ENCODE data around the gene HOXA3.

The HOXA3 gene

DNA sequence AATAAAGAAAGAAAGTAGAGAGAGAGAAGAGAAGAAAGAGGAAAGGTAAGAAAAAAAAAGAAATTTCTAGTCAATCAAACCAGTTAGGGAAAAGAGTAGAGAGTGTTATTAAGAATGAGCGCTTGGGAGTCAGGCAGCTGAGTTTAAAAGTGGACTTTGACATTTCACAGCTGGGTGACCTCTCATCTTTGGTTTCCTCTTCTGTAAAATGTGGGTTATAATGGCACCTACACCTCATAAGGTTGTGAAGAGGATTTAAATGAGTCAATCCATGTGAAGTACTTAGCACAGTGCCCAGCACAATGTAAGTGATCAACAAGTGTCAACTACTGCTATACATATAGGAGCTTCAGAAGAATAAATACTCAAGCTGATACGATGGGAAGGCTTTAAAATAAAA lies 68.7 kb downstream of the HOXA3 start:
- TF ChIP-seq, protein P1, sequence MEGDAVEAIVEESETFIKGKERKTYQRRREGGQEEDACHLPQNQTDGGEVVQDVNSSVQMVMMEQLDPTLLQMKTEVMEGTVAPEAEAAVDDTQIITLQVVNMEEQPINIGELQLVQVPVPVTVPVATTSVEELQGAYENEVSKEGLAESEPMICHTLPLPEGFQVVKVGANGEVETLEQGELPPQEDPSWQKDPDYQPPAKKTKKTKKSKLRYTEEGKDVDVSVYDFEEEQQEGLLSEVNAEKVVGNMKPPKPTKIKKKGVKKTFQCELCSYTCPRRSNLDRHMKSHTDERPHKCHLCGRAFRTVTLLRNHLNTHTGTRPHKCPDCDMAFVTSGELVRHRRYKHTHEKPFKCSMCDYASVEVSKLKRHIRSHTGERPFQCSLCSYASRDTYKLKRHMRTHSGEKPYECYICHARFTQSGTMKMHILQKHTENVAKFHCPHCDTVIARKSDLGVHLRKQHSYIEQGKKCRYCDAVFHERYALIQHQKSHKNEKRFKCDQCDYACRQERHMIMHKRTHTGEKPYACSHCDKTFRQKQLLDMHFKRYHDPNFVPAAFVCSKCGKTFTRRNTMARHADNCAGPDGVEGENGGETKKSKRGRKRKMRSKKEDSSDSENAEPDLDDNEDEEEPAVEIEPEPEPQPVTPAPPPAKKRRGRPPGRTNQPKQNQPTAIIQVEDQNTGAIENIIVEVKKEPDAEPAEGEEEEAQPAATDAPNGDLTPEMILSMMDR (IDR thresholded peaks at IDR 0.05; ENCODE audit: low read depth, low read length), result no peak
- TF ChIP-seq MYC (IDR thresholded peaks at IDR 0.05; ENCODE audit: low read depth, low read length), result no peak
- TF ChIP-seq POLR2A (IDR thresholded peaks at IDR 0.05; ENCODE audit: extremely low read depth, insufficient read length), result no peak
- TF ChIP-seq, protein P2, sequence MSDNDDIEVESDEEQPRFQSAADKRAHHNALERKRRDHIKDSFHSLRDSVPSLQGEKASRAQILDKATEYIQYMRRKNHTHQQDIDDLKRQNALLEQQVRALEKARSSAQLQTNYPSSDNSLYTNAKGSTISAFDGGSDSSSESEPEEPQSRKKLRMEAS (IDR thresholded peaks at IDR 0.05; ENCODE audit: low read depth, low read length), result no peak
- no peak overlapping the region for H3K4me3 ChIP-seq (ENCODE audit: low read depth, low read length)
- no peak for DNase-seq (ENCODE audit: low read depth)

DNA sequence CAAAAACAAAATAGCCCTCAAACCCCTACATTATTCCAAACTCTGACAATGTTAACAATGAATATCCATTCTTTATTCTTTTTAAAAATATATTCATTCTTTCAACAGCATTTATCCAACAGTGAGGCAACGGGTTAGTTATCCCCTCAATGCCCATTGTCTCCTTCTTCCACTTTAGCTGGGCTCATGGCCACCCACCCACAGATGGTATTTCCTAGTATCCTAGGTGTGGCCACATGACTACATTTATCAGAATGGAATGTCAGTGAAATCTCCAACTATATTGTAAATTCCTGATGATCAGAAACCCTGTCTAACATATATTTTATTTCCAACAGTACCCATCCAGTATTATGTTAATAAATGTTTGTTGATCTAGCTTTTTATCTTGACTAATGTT lies 70.2 kb downstream of the HOXA3 start:
- no peak for DNase-seq (ENCODE audit: low read depth)
- TF ChIP-seq, protein P1 (IDR thresholded peaks at IDR 0.05; ENCODE audit: low read depth, low read length), result no peak
- TF ChIP-seq, protein P2 (IDR thresholded peaks at IDR 0.05; ENCODE audit: low read depth, low read length), result no peak
- no peak for TF ChIP-seq MYC (IDR thresholded peaks at IDR 0.05; ENCODE audit: low read depth, low read length)
- no peak for TF ChIP-seq POLR2A (IDR thresholded peaks at IDR 0.05; ENCODE audit: extremely low read depth, insufficient read length)
- H3K4me3 ChIP-seq (ENCODE audit: low read depth, low read length), result no peak overlapping the region

DNA sequence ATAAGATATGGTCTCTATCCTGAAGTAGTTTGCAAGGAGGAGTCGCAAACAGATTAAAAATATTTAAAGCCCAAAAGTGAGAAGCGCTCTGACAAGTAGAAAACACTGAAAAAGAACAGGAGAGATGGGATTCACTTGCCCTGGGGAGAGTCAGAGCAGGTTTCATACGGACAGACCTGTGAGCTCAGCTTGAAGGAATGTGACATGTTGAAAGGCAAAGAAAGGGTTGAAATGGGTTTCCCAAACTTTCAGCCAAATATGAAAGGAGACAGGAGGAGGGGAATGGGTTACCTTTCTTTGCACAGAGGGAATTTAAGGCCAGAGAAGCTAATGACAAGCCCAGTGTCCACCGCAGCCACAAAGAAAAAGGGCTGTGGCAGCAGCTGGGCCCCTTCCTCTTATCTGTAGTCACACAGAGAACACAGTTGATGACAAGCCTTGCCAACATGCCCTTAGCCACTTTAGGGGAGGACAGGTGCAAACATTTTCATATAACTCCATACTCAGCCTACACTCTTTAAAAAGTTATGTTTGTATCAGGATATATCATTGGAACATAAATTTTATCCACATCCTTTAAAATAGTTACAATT lies 71.4 kb downstream of the HOXA3 start:
- TF ChIP-seq MYC (IDR thresholded peaks at IDR 0.05; ENCODE audit: low read depth, low read length) (no peak), POLR2A (IDR thresholded peaks at IDR 0.05; ENCODE audit: extremely low read depth, insufficient read length) (no peak)
- H3K4me3 ChIP-seq (ENCODE audit: low read depth, low read length), result no peak overlapping the region
- no peak for DNase-seq (ENCODE audit: low read depth)

DNA sequence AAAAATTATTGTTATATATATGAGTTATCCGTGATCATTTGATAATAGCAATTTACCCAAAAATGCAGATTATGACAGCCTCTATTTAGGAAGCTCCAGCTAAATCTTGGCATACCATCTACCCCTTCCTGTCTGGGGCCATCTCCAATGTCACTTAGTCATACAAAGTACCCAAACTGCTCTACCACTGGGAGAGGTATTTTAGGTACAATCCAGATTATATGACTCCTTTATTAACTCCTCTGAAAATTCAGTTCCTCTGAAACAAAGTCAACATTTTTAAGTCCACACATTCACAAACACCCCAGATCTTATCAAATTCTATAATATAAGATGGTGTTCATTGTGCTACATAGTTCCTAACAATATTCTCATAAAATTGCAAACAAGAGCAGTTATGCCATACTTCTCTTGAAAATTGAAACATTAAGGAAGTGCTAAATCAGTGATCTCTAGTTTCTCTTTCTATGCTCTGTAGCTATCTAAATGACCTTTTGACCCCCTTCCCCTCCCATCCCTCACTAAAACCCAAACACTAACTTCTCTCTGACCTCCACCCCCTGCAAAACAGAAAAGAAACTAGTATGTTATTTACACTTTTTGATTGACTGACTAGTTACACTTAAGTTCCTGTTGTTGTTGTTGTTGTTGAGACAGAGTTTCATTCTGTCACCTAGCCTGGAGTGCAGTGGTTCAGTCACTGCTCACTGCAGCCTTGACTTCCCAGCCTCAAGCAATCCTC lies 73.0 kb downstream of the HOXA3 start:
- peak; percentile 41 for DNase-seq (ENCODE audit: low read depth)
- H3K4me3 ChIP-seq (ENCODE audit: low read depth, low read length), result no peak overlapping the region
- TF ChIP-seq MYC (IDR thresholded peaks at IDR 0.05; ENCODE audit: low read depth, low read length), result no peak
- TF ChIP-seq POLR2A (IDR thresholded peaks at IDR 0.05; ENCODE audit: extremely low read depth, insufficient read length), result no peak
- TF ChIP-seq, protein P2 (IDR thresholded peaks at IDR 0.05; ENCODE audit: low read depth, low read length), result no peak
- TF ChIP-seq, protein P1 (IDR thresholded peaks at IDR 0.05; ENCODE audit: low read depth, low read length), result no peak

DNA sequence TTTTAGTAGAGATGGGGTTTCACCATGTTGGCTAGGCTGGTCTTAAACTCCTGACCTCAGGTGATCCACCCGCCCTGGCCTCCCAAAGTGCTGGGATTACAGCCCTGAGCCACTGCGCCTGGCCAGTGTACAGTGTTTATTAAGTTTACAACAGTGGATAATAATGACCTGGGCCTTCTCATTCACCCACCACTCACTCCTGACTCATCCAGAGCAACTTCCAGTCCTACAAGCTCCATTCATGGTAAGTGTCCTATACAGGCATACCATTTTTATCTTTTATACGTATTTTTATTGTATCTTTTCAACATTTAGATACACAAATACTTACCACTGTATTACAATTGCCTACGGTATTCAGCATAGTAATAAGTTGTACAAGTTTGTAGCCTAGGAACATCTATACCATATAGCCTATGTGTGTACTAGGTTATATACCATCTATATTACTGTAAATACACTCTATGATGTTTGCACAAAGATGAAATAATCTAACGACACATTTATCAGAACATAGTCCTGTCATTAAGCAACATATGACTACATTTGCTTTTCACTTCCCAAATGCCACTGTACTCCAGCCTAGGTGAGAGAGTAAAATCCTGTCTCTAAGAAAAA lies 73.7 kb downstream of the HOXA3 start:
- TF ChIP-seq, protein P2 (IDR thresholded peaks at IDR 0.05; ENCODE audit: low read depth, low read length), result no peak
- TF ChIP-seq POLR2A (IDR thresholded peaks at IDR 0.05; ENCODE audit: extremely low read depth, insufficient read length), result no peak
- TF ChIP-seq, protein P1 (IDR thresholded peaks at IDR 0.05; ENCODE audit: low read depth, low read length), result no peak
- no peak for TF ChIP-seq MYC (IDR thresholded peaks at IDR 0.05; ENCODE audit: low read depth, low read length)
- H3K4me3 ChIP-seq (ENCODE audit: low read depth, low read length), result no peak overlapping the region
- no peak for DNase-seq (ENCODE audit: low read depth)

DNA sequence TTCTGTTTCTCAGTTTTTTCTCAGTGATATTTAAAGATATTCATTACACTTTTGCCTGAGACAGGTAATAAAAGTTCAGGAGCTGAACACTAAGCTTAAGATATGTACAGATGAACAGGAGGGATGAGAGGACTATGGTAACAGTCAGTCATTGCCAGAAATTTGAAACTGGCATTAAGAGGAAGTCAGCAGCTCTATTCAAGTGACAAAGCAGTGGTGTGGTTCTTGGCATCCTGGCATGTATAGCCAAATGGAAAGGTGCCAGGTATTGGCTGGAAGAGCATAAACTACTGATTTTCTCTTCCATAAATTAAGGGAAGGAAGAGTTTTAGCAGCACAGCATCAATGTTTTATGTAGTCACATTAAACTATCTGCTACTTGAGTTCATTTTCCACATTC lies 79.3 kb downstream of the HOXA3 start:
- TF ChIP-seq, protein P1 (IDR thresholded peaks at IDR 0.05; ENCODE audit: low read depth, low read length), result no peak
- no peak for TF ChIP-seq POLR2A (IDR thresholded peaks at IDR 0.05; ENCODE audit: extremely low read depth, insufficient read length)
- TF ChIP-seq, protein P2 (IDR thresholded peaks at IDR 0.05; ENCODE audit: low read depth, low read length), result no peak
- no peak for TF ChIP-seq MYC (IDR thresholded peaks at IDR 0.05; ENCODE audit: low read depth, low read length)
- no peak overlapping the region for H3K4me3 ChIP-seq (ENCODE audit: low read depth, low read length)
- peak; percentile 30 for DNase-seq (ENCODE audit: low read depth)

All from NB4 (cell line).